ENCODE results near the gene RUVBL1. TPM values are rescaled to one million over a fixed set of nuclear protein-coding genes. Genes with fewer than 3 reads are reported as not detected.

Gene RUVBL1
- total and polyA plus RNA-seq, 2 experiments from 2014 or later: 29.7 to 33.5 TPM

GRCh38 chr3:128152419-128153155, 29.0 kb upstream of the RUVBL1 start:
- peaks cover 20% of the 10 kb centered on the region for H3K79me2 ChIP-seq
- no peaks in the 10 kb centered on the region for H4K20me1 ChIP-seq (ENCODE audit: insufficient read depth, poor library complexity, severe bottlenecking)
- 76% methylated on average over 14 of the region's 29 CpGs for WGBS (ENCODE audit: low lambda C conversion rate, missing lambda C conversion rate)
- H3K27me3 ChIP-seq: no peaks in the 10 kb centered on the region
- H3K9me2 ChIP-seq (replicated peaks; ENCODE audit: insufficient read depth): no peaks in the 10 kb centered on the region
- peaks cover 7% of the 10 kb centered on the region for H3K4me1 ChIP-seq (ENCODE audit: insufficient read depth)
- peak overlapping the region; percentile 88 for H2AFZ ChIP-seq
- TF ChIP-seq EZH2phosphoT487 (IDR thresholded peaks at IDR 0.05; ENCODE audit: low read depth, severe bottlenecking, unreplicated experiment) (no peak), EZH2 (IDR thresholded peaks at IDR 0.05; ENCODE audit: borderline replicate concordance) (no peak)
- no peaks in the 10 kb centered on the region for H3K9me3 ChIP-seq (ENCODE audit: low read depth)
- peak overlapping the region; percentile 75 for H3K27ac ChIP-seq
- peak overlapping the region; percentile 64 for H3K4me3 ChIP-seq
- H3K36me3 ChIP-seq (replicated peaks; ENCODE audit: insufficient read depth, low read depth): no peaks in the 10 kb centered on the region
- peak overlapping the region; percentile 87 for H3K4me2 ChIP-seq
- no peak for DNase-seq (ENCODE audit: low spot score)

GRCh38 chr3:128151758-128152274, 28.2 kb upstream of the RUVBL1 start:
- no peak overlapping the region for H3K4me2 ChIP-seq
- no peaks in the 10 kb centered on the region for H3K9me2 ChIP-seq (replicated peaks; ENCODE audit: insufficient read depth)
- peak; percentile 32 for DNase-seq (ENCODE audit: low spot score)
- H3K27ac ChIP-seq: peak overlapping the region; percentile 74
- no peaks in the 10 kb centered on the region for H3K36me3 ChIP-seq (replicated peaks; ENCODE audit: insufficient read depth, low read depth)
- H3K79me2 ChIP-seq: peaks cover 20% of the 10 kb centered on the region
- WGBS (ENCODE audit: low lambda C conversion rate, missing lambda C conversion rate): 76% methylated on average over 5 of the region's 5 CpGs
- H3K9me3 ChIP-seq (ENCODE audit: low read depth): no peaks in the 10 kb centered on the region
- H3K4me1 ChIP-seq (ENCODE audit: insufficient read depth): peaks cover 7% of the 10 kb centered on the region
- no peaks in the 10 kb centered on the region for H4K20me1 ChIP-seq (ENCODE audit: insufficient read depth, poor library complexity, severe bottlenecking)
- TF ChIP-seq EZH2 (IDR thresholded peaks at IDR 0.05; ENCODE audit: borderline replicate concordance) (no peak), EZH2phosphoT487 (IDR thresholded peaks at IDR 0.05; ENCODE audit: low read depth, severe bottlenecking, unreplicated experiment) (no peak), CTCF (IDR thresholded peaks at IDR 0.05; ENCODE audit: poor library complexity) (no peak)
- H3K4me3 ChIP-seq: no peak overlapping the region
- no peaks in the 10 kb centered on the region for H3K27me3 ChIP-seq
- no peak overlapping the region for H2AFZ ChIP-seq

- no peak for DNase-seq (ENCODE audit: low spot score)
- WGBS (ENCODE audit: low lambda C conversion rate, missing lambda C conversion rate): 68% methylated on average over 5 of the region's 5 CpGs
- TF ChIP-seq EZH2 (IDR thresholded peaks at IDR 0.05; ENCODE audit: borderline replicate concordance) (no peak), CTCF (IDR thresholded peaks at IDR 0.05; ENCODE audit: poor library complexity) (no peak), EZH2phosphoT487 (IDR thresholded peaks at IDR 0.05; ENCODE audit: low read depth, severe bottlenecking, unreplicated experiment) (no peak)
- no peak overlapping the region for H3K4me2 ChIP-seq
- H3K27ac ChIP-seq: no peak overlapping the region
- H3K79me2 ChIP-seq: peaks cover 4% of the 10 kb centered on the region
- no peaks in the 10 kb centered on the region for H3K27me3 ChIP-seq
- no peaks in the 10 kb centered on the region for H3K36me3 ChIP-seq (replicated peaks; ENCODE audit: insufficient read depth, low read depth)
- H3K9me3 ChIP-seq (ENCODE audit: low read depth): no peaks in the 10 kb centered on the region
- H3K4me3 ChIP-seq: no peak overlapping the region
- H3K4me1 ChIP-seq (ENCODE audit: insufficient read depth): peaks cover 7% of the 10 kb centered on the region
- no peaks in the 10 kb centered on the region for H3K9me2 ChIP-seq (replicated peaks; ENCODE audit: insufficient read depth)
- H2AFZ ChIP-seq: no peak overlapping the region
- H4K20me1 ChIP-seq (ENCODE audit: insufficient read depth, poor library complexity, severe bottlenecking): no peaks in the 10 kb centered on the region
Observed at GRCh38 chr3:128149650-128150049, 26.0 kb upstream of the RUVBL1 start.

GRCh38 chr3:128146201-128146600, 22.6 kb upstream of the RUVBL1 start:
- no peaks in the 10 kb centered on the region for H3K27me3 ChIP-seq
- no peak for TF ChIP-seq CTCF (IDR thresholded peaks at IDR 0.05; ENCODE audit: poor library complexity)
- TF ChIP-seq EZH2phosphoT487 (IDR thresholded peaks at IDR 0.05; ENCODE audit: low read depth, severe bottlenecking, unreplicated experiment): no peak
- TF ChIP-seq EZH2 (IDR thresholded peaks at IDR 0.05; ENCODE audit: borderline replicate concordance): no peak
- H3K27ac ChIP-seq: no peak overlapping the region
- no peaks in the 10 kb centered on the region for H4K20me1 ChIP-seq (ENCODE audit: insufficient read depth, poor library complexity, severe bottlenecking)
- no peak overlapping the region for H3K4me2 ChIP-seq
- H2AFZ ChIP-seq: no peak overlapping the region
- DNase-seq (ENCODE audit: low spot score): no peak
- H3K4me3 ChIP-seq: no peak overlapping the region
- 98% methylated on average over 14 of the region's 14 CpGs for WGBS (ENCODE audit: low lambda C conversion rate, missing lambda C conversion rate)
- no peaks in the 10 kb centered on the region for H3K4me1 ChIP-seq (ENCODE audit: insufficient read depth)
- H3K9me2 ChIP-seq (replicated peaks; ENCODE audit: insufficient read depth): no peaks in the 10 kb centered on the region
- no peaks in the 10 kb centered on the region for H3K36me3 ChIP-seq (replicated peaks; ENCODE audit: insufficient read depth, low read depth)
- no peaks in the 10 kb centered on the region for H3K79me2 ChIP-seq
- no peaks in the 10 kb centered on the region for H3K9me3 ChIP-seq (ENCODE audit: low read depth)

Measured in hepatocyte (in vitro differentiated cells).